Measurements from ENCODE around the gene SLX1B. TPM values are rescaled to one million over a fixed set of nuclear protein-coding genes. Genes with fewer than 3 reads are reported as not detected.
"Not testable (repeated sequence)": the region's sequence is repeated elsewhere in the genome, so short reads cannot be mapped to it uniquely, and the experiment has no call there.

Gene SLX1B
- total RNA-seq, 1 experiment from 2014 or later: 149 TPM

DNA sequence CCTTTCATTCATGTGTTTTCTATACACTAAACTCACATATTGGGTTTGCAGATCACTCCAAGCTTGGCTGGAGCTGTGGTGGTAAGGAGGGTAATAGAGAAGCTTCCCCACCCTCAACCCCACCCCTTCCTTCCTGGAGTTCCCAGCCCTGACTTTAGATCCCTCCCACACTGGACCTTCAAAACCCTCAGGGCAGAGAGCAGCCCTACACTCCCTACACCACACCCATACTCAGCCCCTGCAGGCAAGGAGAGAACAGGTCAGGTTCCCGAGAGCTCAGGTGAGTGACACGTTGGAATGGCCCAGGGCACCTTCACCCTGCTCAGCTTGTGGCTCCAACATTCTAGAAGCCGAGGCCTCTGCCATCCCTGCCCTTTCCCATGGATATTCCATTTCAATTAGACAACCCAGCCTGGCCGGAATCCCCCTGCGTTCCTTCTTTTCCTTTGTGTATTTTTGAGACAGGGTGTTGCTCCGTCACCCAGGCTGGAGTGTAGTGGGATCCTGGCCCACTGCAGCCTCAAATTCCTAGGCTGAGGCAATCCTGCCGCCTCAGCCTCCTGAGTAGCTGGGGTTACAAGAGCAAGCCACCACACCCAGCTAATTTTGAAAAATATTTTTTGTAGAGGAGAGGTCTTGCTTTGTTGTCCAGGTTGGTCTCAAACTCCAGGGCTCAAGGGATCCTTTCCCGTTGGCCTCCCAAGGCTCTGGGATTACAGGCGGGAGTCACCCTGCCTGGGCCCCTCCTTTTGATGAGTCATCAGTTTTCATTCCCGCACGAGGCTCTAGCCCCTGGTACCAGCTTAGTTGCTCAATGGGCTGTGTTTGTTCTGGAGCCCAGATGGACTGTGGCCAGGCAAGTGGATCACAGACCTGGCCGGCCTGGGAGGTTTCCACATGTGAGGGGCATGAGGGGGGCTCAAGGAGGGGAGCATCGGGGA, 5.6 kb downstream of the SLX1B start, which contains the start of gene SULT1A4:
SULT1A4 (plus strand) TSS at position 208 of the 941 bp plus-strand sequence. CDS start 1,473 bp downstream, outside the sequence.
- H3K79me2 ChIP-seq (ENCODE audit: low read depth); H3F3A ChIP-seq (ENCODE audit: insufficient read depth, low read depth); intact Hi-C loops (cut with micrococcal nuclease; ENCODE audit: unreplicated experiment); H3K27me3 ChIP-seq (ENCODE audit: insufficient read depth, low read depth); H3K4me2 ChIP-seq; H3K9me3 ChIP-seq (ENCODE audit: insufficient read depth, low read depth); POLR2A ChIA-PET (ENCODE audit: unreplicated experiment); CTCF ChIA-PET; H3K4me1 ChIP-seq (replicated peaks; ENCODE audit: insufficient read depth); H3K4me3 ChIP-seq; H2AFZ ChIP-seq; H3K9me2 ChIP-seq (ENCODE audit: insufficient read depth); H4K20me1 ChIP-seq (ENCODE audit: insufficient read depth); H3K36me3 ChIP-seq (ENCODE audit: low read depth); DNase-seq: not testable (repeated sequence)
- peak within 1 kb of the TSS; percentile 60 for H3K27ac ChIP-seq
- TSS peak; percentile 4 for BruUV-seq (replicated peaks)

DNA sequence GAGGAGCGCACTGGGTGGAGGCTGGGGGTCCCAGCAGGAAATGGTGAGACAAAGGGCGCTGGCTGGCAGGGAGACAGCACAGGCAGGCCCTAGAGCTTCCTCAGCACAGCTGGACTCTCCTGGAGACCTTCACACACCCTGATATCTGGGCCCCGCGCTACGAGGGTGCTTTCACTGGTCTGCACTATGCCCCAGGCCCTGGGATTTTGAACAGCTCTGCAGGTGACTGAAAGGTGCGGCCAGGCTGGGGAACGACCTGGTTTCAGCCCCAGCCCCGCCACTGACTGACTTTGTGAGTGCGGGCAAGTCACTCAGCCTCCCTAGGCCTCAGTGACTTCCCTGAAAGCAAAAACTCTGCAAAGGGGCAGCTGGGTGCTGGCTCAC, 6.3 kb downstream of the SLX1B start:
- H3F3A ChIP-seq (ENCODE audit: insufficient read depth, low read depth); DNase-seq; BruUV-seq (replicated peaks); H3K9me3 ChIP-seq (ENCODE audit: insufficient read depth, low read depth); CTCF ChIA-PET; H3K27ac ChIP-seq; H3K79me2 ChIP-seq (ENCODE audit: low read depth); H3K4me2 ChIP-seq; H3K9me2 ChIP-seq (ENCODE audit: insufficient read depth); POLR2A ChIA-PET (ENCODE audit: unreplicated experiment); H4K20me1 ChIP-seq (ENCODE audit: insufficient read depth); intact Hi-C loops (cut with micrococcal nuclease; ENCODE audit: unreplicated experiment); H3K27me3 ChIP-seq (ENCODE audit: insufficient read depth, low read depth); H3K4me1 ChIP-seq (replicated peaks; ENCODE audit: insufficient read depth); H3K36me3 ChIP-seq (ENCODE audit: low read depth); H2AFZ ChIP-seq; H3K4me3 ChIP-seq: not testable (repeated sequence)

DNA sequence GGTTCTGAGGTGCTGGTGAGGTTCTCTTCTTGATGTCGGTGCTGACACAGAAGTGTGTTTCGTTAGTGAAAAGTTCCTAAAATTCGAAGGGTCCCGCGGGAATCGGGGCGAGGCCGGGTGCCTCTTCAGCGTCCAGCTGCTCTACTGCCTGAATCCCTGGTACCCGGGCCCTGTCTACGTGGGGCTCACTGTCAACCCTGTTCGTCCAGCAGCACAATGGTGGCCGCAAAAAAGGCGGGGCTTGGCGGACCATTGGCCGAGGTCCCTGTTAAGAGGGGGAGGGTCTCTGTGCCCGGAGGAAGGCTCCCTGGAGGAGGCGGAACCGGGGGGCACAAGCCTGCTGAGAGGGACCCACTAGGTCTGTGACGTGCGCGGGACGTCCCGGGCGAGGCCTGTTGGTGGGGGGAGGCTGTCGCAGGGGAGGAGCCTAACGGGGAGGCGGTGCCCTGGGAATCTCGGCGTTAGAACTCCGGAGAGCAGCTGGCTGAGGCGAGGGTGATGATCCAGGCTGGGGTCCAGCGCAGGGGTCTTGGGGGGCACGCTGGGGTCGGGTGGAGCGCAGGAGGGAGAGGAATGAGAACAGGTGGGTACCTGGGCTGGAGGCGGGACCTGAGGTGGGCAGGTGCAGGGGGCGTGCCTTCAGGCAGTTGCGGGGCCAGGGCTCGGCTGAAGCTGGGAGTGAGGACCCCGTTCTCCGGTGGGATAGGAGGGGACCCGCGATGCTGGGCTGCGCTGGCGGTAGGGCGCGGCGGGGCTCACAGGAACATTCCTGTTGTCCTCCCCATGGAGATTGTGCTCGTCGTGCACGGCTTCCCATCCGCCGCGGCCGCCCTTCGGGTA, 11.9 kb downstream of the SLX1B start:
- H3K4me3 ChIP-seq; H3K36me3 ChIP-seq (ENCODE audit: low read depth); H3K27ac ChIP-seq; H3K9me3 ChIP-seq (ENCODE audit: insufficient read depth, low read depth); H3K4me1 ChIP-seq (replicated peaks; ENCODE audit: insufficient read depth); H3K9me2 ChIP-seq (ENCODE audit: insufficient read depth); DNase-seq; H3K27me3 ChIP-seq (ENCODE audit: insufficient read depth, low read depth); H2AFZ ChIP-seq; H4K20me1 ChIP-seq (ENCODE audit: insufficient read depth); CTCF ChIA-PET; H3K4me2 ChIP-seq; H3F3A ChIP-seq (ENCODE audit: insufficient read depth, low read depth); BruUV-seq (replicated peaks); POLR2A ChIA-PET (ENCODE audit: unreplicated experiment); H3K79me2 ChIP-seq (ENCODE audit: low read depth); intact Hi-C loops (cut with micrococcal nuclease; ENCODE audit: unreplicated experiment): not testable (repeated sequence)

DNA sequence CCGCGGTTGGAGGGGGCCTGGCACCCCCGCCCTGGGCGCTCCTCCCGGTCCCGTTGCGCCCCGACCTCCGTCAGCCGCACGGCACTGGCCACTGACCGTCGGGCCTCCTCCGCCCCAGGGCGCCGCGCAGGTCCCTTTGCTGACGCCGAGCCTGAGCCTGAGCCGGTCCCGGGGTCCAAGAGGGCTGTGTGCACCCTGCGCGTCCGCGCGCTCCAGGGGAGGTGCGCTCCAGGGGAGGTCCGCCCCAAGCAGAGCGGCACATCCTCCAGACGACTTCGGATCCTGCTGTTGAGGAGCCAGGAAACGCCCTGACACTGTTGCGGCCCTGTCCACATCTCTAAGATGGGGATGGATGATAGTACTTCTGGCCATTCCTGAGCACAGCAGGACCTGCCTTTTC, 12.6 kb downstream of the SLX1B start:
- H3K4me3 ChIP-seq; H4K20me1 ChIP-seq (ENCODE audit: insufficient read depth); H3K9me3 ChIP-seq (ENCODE audit: insufficient read depth, low read depth); H3K36me3 ChIP-seq (ENCODE audit: low read depth); intact Hi-C loops (cut with micrococcal nuclease; ENCODE audit: unreplicated experiment); CTCF ChIA-PET; H3K4me2 ChIP-seq; H3K9me2 ChIP-seq (ENCODE audit: insufficient read depth); H3K27ac ChIP-seq; H3K27me3 ChIP-seq (ENCODE audit: insufficient read depth, low read depth); H2AFZ ChIP-seq; POLR2A ChIA-PET (ENCODE audit: unreplicated experiment); DNase-seq; H3K79me2 ChIP-seq (ENCODE audit: low read depth); H3K4me1 ChIP-seq (replicated peaks; ENCODE audit: insufficient read depth); H3F3A ChIP-seq (ENCODE audit: insufficient read depth, low read depth): not testable (repeated sequence)
- BruUV-seq (replicated peaks): TSS peak; percentile 34

DNA sequence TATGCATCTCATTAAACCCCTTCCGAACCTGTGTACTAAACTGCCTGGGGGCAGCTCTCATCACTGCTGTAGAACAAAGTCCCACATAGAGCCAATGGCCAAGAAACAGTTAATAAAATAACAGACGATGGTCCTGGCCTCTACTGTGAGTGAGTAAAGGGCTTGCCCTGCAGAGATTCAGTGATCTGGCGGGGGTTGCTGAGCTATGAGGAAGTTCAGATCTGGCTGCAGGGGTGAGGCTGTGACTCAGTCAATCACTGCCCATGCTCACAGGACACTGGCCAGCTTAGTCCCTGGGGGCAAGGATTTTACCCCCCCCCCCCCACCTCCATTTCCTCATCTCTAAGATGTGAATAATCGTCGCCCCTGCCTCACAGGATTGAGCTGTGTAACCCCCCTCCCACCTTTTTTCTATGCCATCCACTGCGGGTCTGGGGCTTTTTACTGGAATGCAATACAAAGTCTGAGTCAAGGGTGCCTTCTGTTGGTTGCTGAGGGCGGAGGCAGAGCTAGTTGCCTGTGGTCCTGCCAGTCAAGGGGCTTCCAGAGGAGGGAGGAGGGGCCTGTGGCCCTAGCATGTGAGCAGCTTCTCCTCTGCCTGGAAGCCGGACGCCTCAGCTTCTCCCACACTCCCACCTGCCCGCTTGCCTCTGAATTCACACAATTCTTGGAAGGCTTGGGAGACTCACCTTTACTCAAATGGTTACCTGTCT, 13.5 kb downstream of the SLX1B start:
- H2AFZ ChIP-seq; intact Hi-C loops (cut with micrococcal nuclease; ENCODE audit: unreplicated experiment); H3K4me1 ChIP-seq (replicated peaks; ENCODE audit: insufficient read depth); H3K9me2 ChIP-seq (ENCODE audit: insufficient read depth); H3K4me3 ChIP-seq; H3K27ac ChIP-seq; H3K9me3 ChIP-seq (ENCODE audit: insufficient read depth, low read depth); H3K36me3 ChIP-seq (ENCODE audit: low read depth); H3K79me2 ChIP-seq (ENCODE audit: low read depth); CTCF ChIA-PET; H3K4me2 ChIP-seq; H3F3A ChIP-seq (ENCODE audit: insufficient read depth, low read depth); H4K20me1 ChIP-seq (ENCODE audit: insufficient read depth); H3K27me3 ChIP-seq (ENCODE audit: insufficient read depth, low read depth); BruUV-seq (replicated peaks): not testable (repeated sequence)
- POLR2A ChIA-PET (ENCODE audit: unreplicated experiment): interaction anchor here (0.5 to 1.0 kb wide), 5 partner anchors 639 to 1057 kb away, joined by 3 to 12 read pairs (median 5); partner anchors contain the start of gene CORO1A
- DNase-seq: peak in 1 of 2 experiments; percentile 14

DNA sequence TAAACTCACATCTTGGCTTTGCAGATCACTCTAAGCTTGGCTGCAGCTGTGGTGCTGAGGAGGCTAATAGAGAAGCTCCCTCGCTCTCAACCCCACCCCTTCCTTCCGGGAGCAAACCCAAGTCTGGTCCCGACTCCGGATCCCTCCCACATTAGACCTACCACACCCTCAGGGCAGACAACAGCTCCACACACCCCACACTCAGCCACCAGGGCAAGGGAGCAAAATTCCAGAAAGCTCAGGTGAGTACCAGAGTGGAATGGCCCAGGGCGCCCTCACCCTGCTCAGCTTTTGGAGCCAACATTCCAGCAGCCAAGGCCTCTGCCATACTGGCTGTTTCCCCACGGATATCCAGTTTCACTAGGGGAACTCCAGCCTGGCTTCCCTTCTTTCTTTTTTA, 15.3 kb downstream of the SLX1B start:
- H3F3A ChIP-seq (ENCODE audit: insufficient read depth, low read depth); H3K36me3 ChIP-seq (ENCODE audit: low read depth); H3K4me1 ChIP-seq (replicated peaks; ENCODE audit: insufficient read depth); H3K79me2 ChIP-seq (ENCODE audit: low read depth); intact Hi-C loops (cut with micrococcal nuclease; ENCODE audit: unreplicated experiment); H3K9me3 ChIP-seq (ENCODE audit: insufficient read depth, low read depth); H3K4me2 ChIP-seq; CTCF ChIA-PET; H3K27ac ChIP-seq; H2AFZ ChIP-seq; BruUV-seq (replicated peaks); POLR2A ChIA-PET (ENCODE audit: unreplicated experiment); H3K27me3 ChIP-seq (ENCODE audit: insufficient read depth, low read depth); H3K9me2 ChIP-seq (ENCODE audit: insufficient read depth); H4K20me1 ChIP-seq (ENCODE audit: insufficient read depth); H3K4me3 ChIP-seq: not testable (repeated sequence)
- DNase-seq: peak in 1 of 2 experiments; percentile 100

DNA sequence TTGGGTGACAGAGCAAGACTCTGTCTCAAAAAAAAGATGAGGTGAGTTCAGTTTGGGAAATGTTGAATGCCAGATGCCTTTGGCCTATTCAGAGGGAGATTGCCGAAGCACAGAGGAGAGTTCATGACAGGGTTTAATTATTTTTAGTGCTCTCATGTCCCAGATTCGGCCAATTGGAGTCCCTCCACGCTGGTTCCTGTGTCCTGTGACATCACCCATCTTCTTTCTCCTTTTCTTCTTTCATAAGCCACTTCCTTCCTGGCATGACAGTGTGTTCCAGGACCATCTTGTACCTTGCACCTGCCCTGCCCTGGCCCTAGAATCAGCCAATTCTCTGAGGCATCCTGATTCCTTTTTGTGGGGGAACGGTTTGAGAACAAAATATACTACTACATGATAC, 17.7 kb downstream of the SLX1B start:
- DNase-seq; H3F3A ChIP-seq (ENCODE audit: insufficient read depth, low read depth); H3K79me2 ChIP-seq (ENCODE audit: low read depth); H3K27ac ChIP-seq; CTCF ChIA-PET; H3K36me3 ChIP-seq (ENCODE audit: low read depth); H2AFZ ChIP-seq; H3K4me1 ChIP-seq (replicated peaks; ENCODE audit: insufficient read depth); intact Hi-C loops (cut with micrococcal nuclease; ENCODE audit: unreplicated experiment); POLR2A ChIA-PET (ENCODE audit: unreplicated experiment); BruUV-seq (replicated peaks); H3K27me3 ChIP-seq (ENCODE audit: insufficient read depth, low read depth); H3K9me2 ChIP-seq (ENCODE audit: insufficient read depth); H3K9me3 ChIP-seq (ENCODE audit: insufficient read depth, low read depth); H3K4me2 ChIP-seq; H4K20me1 ChIP-seq (ENCODE audit: insufficient read depth); H3K4me3 ChIP-seq: not testable (repeated sequence)
